ELF-1 (cell line): ENCODE data around the gene ADGRE2.

Experiments
- DNase-seq: peaks from one replicate; pipeline ENCODE4 v3.0.0-alpha.2; 2016; ENCODE audit warnings: low read depth, low spot score

The ADGRE2 gene

DNA sequence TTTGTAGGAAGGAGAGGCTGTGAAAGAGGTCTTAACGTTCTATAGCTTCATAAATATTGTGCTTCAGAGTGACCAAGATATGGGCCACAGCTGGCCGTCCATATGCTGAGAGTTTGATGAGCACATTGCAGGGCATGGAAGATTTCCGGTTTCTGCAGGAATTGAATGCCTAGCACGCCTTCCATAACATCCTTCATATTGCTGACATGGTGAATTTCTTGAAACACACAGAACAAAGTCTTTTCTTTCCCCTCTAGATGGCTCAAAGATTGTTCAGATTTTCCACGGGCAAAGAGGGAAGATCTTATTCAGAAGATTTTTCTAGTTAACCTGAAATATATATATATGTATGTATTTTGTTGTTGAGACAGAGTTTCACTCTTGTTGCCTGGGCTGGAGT is 42.4 kb downstream of the ADGRE2 start:
- DNase-seq: no peak

DNA sequence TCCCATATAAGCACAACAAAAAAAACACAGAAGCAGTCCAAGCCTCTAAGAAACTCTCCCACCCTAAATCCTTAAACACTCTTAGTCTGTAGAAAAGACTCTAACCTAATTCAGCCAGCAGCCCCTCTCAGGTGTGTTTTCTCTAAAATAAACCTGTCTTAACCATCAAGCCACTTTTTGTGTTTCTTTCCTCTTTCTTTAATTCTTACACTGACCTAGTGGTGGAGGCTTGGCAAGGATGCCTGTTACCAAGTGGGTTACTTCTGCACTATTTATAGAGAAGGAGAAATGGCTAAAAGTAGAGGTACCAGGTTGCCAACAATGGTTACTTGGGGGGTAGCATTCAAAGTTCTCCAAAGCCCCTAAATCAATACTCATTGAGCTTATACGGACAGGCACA is 44.8 kb downstream of the ADGRE2 start:
- DNase-seq: no peak

DNA sequence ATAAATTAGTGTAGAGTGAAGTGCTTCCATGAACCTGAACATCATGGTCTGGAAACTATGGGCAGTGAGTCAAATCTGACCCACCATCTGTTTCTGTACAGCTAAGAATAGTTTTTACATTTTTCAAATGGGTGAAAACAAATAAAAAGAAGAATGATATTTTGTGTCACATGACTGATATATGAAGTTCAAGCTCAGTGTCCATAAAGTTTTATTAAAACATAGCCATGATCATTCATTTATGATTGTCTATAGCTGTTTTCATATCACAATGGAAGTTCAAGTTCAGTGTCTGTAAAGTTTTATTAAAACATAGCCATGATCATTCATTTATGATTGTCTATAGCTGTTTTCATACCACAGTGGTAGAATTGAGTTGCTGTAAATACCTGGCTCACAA is 45.9 kb downstream of the ADGRE2 start:
- no peak for DNase-seq

DNA sequence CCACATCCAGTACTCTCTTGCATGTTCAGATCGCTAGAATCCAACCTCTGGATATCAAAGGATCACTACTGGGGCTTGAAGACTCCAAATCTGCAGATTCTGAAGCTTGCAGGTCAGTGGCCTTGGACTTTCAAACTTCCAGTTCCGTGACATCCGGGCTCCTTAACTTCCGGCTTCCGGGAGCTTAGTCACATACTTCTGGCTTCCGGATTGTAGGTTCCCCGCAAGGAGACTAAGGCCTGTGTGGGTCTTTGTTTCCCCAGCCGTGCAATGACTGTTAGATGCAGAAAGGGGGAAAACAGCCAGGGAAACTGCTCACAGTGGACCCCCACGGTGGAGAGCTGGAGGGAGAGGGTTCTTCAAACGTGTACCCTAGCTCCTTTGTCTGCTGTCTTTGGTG is 47.2 kb downstream of the ADGRE2 start:
- DNase-seq: peak; percentile 3

DNA sequence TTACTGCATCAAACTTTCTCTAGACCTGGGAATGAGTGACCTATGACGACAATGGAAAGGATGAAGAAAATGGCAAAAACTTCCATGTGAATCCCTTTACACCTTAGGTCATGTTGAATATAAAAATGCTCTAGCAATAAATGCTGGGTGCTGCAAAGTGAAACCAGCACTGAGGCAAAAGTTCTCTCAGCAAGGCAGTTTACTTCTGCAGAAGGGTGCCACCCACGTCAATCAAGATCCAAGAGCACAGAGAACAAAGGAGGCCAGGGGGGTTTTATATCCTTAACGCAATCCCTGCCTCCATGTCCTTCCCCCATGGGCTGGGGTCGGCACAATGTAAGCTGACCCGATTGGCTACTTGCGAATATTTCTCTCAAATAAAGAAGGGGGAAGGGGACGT is 49.8 kb downstream of the ADGRE2 start:
- no peak for DNase-seq

DNA sequence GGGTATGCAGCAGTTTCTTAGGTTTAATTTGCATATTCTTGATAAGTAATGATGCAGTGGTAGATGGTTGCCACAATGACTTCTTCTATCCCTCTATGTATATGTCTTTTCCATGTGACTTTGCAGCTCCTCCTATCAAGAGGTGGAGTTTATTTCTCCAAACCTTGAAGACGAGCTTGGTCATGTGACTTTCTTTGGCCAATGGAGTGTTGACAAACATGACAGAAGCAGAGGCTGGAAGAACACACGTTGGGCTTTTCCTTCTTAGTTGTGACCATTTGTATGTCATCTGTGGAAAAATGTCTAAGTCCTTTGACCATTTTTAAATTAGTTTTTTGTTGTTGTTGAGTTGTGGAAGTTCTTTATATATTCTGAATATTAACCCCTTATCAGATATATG is 56.2 kb downstream of the ADGRE2 start:
- no peak for DNase-seq

DNA sequence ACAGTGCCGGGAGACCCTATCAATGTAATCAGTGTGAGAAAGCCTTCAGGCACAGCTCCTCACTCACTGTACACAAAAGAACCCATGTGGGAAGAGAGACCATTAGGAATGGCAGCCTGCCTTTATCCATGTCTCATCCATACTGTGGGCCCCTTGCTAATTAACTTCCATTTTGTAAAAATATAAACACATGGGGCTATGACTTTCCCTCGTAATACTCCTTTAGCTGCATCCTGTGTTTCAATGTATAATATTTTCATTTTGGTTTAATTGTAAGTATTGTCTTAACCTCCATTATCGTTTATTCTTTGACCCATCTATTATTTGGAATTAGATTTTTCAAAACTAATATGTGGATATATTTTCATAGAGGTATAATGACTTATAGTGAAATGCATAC is 59.2 kb downstream of the ADGRE2 start:
- no peak for DNase-seq

DNA sequence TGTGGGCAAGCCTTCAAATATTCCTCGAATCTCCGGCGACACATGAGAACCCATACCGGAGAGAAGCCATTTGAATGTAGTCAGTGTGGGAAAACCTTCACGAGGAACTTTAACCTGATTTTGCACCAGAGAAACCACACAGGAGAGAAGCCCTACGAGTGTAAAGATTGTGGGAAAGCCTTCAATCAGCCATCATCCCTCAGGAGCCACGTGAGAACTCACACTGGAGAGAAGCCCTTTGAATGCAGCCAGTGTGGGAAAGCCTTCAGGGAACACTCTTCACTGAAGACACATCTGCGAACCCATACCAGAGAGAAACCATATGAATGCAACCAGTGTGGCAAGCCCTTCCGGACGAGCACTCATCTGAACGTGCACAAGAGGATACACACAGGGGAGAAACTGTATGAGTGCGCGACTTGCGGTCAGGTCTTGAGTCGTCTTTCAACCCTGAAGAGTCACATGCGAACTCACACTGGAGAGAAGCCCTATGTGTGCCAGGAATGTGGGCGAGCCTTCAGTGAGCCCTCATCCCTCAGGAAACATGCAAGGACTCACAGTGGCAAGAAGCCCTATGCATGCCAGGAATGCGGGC is 59.7 kb downstream of the ADGRE2 start:
- DNase-seq: no peak

DNA sequence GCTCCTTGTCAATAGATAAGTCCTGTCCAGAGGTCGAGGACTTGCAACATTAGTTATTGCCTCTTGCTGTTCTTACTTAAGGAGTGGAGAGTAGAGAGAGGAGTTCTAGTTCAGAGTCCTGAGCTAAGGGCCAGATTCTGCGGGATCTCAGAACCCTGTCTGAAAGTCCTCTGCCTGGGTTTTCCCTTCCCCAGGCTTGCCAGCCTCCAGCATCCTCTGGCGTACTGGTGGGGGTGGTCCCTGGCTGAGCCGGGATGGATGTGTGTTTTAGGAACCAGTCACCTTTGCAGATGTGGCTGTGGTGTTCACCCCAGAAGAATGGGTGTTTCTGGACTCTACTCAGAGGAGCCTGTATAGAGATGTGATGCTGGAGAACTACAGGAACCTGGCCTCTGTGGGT is 62.5 kb downstream of the ADGRE2 start:
- DNase-seq: no peak

DNA sequence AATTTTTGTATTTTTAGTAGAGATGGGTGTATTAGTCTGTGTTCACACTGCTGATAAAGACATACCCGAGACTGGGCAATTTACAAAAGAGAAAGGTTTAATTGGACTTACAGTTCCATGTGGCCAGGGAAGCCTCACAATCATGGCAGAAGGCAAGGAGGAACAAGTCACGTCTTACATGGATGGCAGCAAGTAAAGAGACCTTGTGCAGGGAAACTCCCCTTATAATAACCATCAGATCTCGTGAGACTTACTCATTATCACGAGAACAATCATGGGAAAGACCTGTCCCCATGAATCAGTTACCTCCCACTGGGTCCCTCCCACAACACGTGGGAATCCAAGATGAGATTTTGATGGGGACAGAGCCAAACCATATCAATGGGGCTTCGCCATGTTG is 73.9 kb downstream of the ADGRE2 start:
- DNase-seq: no peak

DNA sequence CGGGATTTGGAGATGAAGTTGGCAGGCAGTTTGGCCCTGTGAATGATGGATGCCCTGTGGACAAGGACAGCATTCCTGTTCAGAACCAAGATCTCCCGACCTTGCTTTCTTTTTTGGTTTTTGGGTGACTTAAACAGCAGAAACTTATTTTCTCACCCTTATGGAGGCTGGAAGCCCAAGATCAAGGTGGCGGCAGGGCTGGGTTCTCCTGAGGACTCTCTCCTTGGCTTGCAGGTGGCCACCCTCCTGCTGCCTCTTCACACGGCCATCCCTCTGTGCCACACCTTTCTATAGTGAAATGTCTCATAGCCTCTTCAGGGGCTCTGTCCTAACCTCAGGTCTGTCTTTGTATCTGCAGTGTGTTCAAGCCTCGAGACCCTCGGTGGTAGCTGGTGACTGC is 74.5 kb downstream of the ADGRE2 start:
- no peak for DNase-seq

DNA sequence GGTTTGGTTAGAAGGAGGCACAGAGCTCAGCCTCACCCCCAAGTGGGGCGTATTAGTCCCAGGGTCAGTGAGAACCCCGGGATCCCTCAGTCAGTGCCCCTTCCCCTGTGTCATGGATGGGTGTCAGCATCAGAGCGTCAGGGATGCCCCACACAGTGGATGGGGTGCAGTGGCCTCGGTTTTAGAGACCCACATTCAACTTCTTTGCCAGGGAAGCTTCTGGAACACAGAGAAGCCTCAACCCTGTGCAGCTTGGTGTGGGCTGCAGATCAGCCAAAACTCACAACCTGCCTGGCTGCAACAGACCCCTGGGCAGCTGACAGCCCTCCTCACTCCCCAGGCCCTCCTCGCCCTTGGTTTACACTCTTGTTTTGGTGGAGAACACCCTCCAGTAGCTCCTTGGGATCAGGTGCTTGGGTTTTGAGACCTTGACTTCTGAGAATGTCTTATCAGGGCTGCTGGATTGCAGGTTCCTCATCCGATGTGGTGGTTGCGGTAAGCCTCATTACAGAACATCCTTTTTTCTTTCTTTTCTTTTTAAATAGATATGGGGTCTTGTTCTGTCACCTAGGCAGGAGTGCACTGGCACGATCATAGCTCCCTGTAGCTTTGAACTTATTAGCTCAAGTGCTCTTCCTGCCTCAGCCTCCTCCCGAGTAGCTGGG is 77.5 kb downstream of the ADGRE2 start:
- DNase-seq: no peak

DNA sequence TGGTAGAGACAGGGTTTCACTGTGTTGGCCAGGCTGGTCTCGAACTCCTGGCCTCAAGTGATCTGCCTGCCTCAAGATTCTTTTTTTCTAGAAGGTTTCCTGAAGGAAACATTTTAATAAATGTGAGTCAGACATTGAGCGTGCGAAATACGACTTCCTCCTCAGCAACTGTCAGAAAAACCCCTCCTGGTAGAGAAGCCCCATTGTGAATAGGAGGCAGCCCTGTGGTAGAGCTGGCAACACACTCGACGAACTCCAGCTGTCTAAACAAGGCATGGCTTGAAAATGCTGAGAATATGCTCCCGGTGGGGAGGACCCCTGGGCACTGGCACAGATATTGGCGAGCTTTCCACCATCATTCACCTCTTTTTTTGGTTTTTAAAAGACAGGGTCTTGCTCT is 78.7 kb downstream of the ADGRE2 start:
- no peak for DNase-seq

DNA sequence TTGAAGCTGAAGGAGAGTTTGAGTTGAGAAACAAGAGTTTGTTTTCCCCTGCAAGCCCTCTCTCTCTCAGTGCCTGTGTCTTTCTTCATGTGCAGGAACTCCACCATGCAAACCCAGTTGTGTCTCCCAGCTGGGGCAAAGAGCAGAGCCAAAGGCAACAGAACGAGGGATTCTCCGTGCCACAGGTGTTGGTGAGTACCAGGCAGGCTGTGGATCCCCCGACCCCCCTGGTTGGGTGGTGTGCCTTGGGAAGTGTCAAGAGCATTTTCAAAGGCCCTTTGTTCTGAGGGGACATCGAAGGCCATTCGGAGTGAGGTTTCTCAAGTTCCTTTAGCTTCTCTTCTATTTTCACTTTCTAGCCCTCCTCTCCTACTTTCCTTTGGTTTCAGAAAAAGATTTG is 82.9 kb downstream of the ADGRE2 start:
- DNase-seq: no peak

DNA sequence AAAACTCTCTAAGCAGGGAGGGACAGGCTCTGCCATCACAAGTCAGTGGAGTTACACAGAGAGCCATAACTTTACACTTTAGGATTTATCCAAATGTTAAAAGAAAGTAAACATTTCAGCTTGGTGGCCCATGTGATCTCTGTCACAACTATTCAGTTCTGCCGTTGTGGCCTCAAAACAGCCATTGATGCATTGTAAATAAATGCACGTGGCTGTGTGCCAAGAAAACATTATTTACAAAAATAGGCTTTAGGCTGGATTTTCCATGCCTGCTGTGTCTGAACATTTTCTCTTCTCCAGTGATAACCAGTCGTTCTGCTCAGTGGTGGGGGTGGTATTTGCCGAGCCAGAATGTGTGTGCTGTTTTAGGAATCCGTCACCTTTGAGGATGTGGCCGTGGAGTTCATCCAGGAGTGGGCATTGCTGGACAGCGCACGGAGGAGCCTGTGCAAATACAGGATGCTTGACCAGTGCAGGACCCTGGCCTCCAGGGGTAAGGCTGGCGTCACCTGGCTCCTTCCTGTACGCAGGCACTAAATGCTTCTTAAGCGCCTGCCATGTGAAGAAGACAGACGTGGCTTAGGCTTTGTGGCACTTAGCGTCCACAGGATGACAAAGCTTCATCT is 83.6 kb downstream of the ADGRE2 start:
- DNase-seq: no peak

DNA sequence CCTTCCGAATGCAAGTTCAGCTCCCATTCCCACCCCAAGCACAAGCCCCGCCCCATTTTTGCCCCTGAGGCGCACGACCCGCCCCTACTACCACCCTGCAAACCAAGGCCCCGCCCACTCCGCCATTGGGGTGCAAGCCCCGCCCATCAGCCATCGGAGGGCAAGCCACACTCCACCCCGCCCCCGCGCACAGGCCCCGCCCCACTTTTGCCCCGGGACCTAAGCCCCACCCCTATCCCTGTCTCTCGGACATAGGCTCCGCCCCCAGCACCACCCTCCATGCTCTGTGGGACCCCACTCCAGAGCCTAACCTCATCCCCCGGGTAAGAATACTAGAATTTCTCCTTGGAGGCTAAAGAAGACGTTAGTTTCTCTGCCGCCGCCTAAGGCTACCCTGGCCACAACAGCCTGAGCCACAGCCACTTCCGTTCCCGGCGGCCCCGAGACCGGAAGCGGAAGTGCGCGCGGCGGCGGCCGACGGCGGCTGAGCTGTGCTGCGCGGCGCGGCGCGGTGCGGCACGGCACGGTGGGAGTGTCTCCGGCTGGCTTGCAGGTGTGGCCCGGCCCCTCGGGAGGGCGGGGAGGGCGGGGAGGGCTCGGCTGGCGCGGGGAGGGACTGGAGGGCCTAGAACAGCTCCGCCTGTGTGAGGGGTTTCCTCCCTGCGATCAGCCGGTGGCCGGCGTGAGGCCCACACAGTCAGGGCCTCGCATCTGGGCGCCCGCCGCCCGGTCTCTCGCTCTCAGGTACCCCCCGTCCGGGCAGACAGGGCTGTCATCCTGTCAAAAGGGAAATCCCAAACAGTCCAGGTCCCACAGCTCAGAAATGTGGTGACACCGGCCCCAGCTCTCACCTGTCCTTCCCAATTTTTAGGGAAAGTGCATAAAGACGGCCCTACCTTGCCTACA is 88.5 kb downstream of the ADGRE2 start, which contains the start of gene ZNF333:
ZNF333 (plus strand) TSS at position 451 of the 906 bp plus-strand sequence. CDS start 3,444 bp downstream, outside the sequence.
- DNase-seq: peak; percentile 92

DNA sequence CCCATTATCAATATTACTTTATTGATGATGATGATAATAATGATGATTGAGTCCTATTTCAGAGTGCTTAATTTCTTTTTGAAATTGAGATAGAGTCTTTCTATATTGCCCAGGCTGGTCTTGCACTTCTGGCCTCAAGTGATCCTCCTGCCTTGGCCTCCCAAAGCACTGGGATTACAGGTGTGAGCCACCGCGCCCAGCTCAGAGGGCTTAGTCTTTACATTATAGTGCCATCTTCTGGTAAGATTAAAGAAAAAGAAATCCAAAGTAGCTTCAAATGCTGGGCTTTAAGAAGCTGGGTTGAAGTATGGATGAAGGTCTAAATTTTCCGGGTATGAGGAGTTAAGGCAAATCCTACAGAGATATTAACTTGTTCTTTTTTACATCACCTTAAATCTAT is 91.9 kb downstream of the ADGRE2 start:
- peak; percentile 24 for DNase-seq

DNA sequence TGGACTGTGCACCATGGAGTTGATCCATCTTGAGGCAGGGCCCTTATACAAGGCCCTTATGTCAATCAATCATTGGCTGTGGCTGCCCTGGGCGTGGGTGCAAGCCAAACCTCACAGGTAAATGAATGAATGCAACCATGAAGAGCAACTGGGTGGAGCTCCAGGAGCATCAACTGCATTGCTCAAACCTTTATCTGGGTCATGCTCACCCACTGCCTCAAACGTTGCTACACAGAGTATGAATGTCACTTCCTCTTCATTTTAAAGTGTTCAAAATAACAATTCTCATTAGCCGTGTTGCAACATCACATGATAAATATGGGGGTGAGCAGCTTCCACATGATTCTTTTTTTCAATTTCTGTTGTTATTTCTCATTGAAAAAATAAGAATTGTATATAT is 94.9 kb downstream of the ADGRE2 start:
- DNase-seq: no peak
